K562 (cell line): Measurements from ENCODE around the gene JRKL. TPM values are rescaled to one million over a fixed set of nuclear protein-coding genes. Genes with fewer than 3 reads are reported as not detected.

Experiments used
- ETV6 ChIP-seq, 3 experiments: fragments of 150-350 bp in 1 of 3; sonication (generic) in 1 of 3; formaldehyde crosslinking in 1 of 3; IDR thresholded peaks; 2 replicates each; pipeline versions ENCODE4 v1.6.1 to v1.8.0; 2014 to 2022; ENCODE audit warnings: borderline replicate concordance in 2 of 3, low read depth in 2 of 3, antibody characterized with exemption in 1 of 3, low read length in 1 of 3, mild to moderate bottlenecking in 1 of 3, missing genetic modification reagents in 1 of 3
- HNRNPK ChIP-seq: fragments of 200-400 bp; formaldehyde crosslinking; IDR thresholded peaks from one replicate; pipeline ENCODE4 v1.6.1; 2018; ENCODE audit warnings: mild to moderate bottlenecking, low read depth, low read length; ENCODE audit not compliant: poor library complexity, severe bottlenecking
- ILF3 ChIP-seq: fragments of 450-650 bp; IDR thresholded peaks from 2 replicates; pipeline ENCODE4 v1.6.1; 2018; ENCODE audit warnings: antibody characterized with exemption, mild to moderate bottlenecking, moderate library complexity, borderline replicate concordance
- RAD21 ChIP-seq, 2 experiments: fragments of 250-450 bp in 1 of 2; fragments of 450-650 bp in 1 of 2; sonication (Bioruptor Pico) in 1 of 2; formaldehyde crosslinking in 1 of 2; IDR thresholded peaks in 1 of 2; conservative IDR thresholded peaks in 1 of 2; 2 replicates each; pipeline versions ENCODE4 v1.4.0 to v1.8.0; 2020 to 2022; ENCODE audit warnings: mild to moderate bottlenecking in 2 of 2, moderate library complexity in 1 of 2
- RBM39 ChIP-seq: fragments of 200-400 bp; formaldehyde crosslinking; optimal IDR thresholded peaks from 2 replicates; pipeline ENCODE3; 2018; ENCODE audit warnings: low read depth, low read length
- TAF1 ChIP-seq: IDR thresholded peaks from 2 replicates; pipeline ENCODE4 v1.6.1; 2011; ENCODE audit warnings: mild to moderate bottlenecking, low read length, moderate library complexity; ENCODE audit not compliant: insufficient read depth, control insufficient read depth, severe bottlenecking; ENCODE audit errors: extremely low read depth
- ZBTB11 ChIP-seq, 3 experiments: fragments of 200-800 bp in 1 of 3; fragments of 250-450 bp in 1 of 3; fragments of 450-650 bp in 1 of 3; sonication (Bioruptor Pico) in 1 of 3; sonication (Bioruptor generic) in 1 of 3; formaldehyde crosslinking in 1 of 3; IDR thresholded peaks; 2 replicates each; pipeline versions ENCODE4 v1.6.1 to v1.8.0; 2016 to 2022; ENCODE audit warnings: mild to moderate bottlenecking in 2 of 3, missing genetic modification characterization in 2 of 3, missing compliant biosample characterization in 1 of 3, moderate library complexity in 1 of 3
- ZNF518B ChIP-seq: fragments of 250-450 bp; sonication (Bioruptor Pico); IDR thresholded peaks from 2 replicates; pipeline ENCODE4 v1.5.0; 2021; ENCODE audit warnings: mild to moderate bottlenecking, moderate library complexity
- polyA plus RNA-seq, 8 experiments: library from polyadenylated mRNA; depleted of rRNA in 4 of 8; stranded (reverse) in 5 of 8; unstranded in 3 of 8; fragments of >200 nt; fragmentation: Nextera tagmentation in 2 of 8; fragmentation: Illumina TruSeq in 1 of 8; extraction: Ambion mirVana in 2 of 8; extraction: Trizol in 1 of 8; gene quantifications; 2 replicates each; pipeline versions ENCODE4 v1.2.1 to v1.2.3, GENCODE V29; 2011 to 2014; ENCODE audit warnings: inconsistent platforms in 1 of 8, missing spikeins in 1 of 8
- total RNA-seq, 7 experiments: library from RNA; depleted of rRNA in 6 of 7; stranded (reverse); fragments of >200 nt in 6 of 7; fragmentation: Illumina TruSeq in 2 of 7; extraction: Trizol in 2 of 7; gene quantifications; 2 replicates each; pipeline versions ENCODE4 v1.2.1 to v1.2.3, GENCODE V29; 2011 to 2021; ENCODE audit warnings: low replicate concordance in 1 of 7
- TF ChIP-seq, protein P1 (sequence below), 3 experiments: IDR thresholded peaks in 2 of 3; conservative IDR thresholded peaks in 1 of 3; 2 replicates each; pipeline ENCODE4 v1.5.1; 2011 to 2012; ENCODE audit warnings: low read length in 3 of 3, mild to moderate bottlenecking in 3 of 3, control low read depth in 2 of 3, improper control_type of control experiment in 1 of 3, inconsistent platforms in 1 of 3, low read depth in 1 of 3, mixed read lengths in 1 of 3, moderate library complexity in 1 of 3; ENCODE audit not compliant: insufficient read depth in 2 of 3

JRKL gene
- total and polyA plus RNA-seq, 9 of the 15 experiments (the other 6 are each of a cell fraction or from before 2014, with no cell fraction given), result 4.5 to 14.8 (median 8.5) TPM

GRCh38 chr11:96342961-96343711 lies 46.7 kb upstream of the JRKL start, which contains the start of gene MAML2 (continued):
- TF ChIP-seq TAF1 (peak; percentile 43), HNRNPK (no peak), ILF3 (no peak), ZNF518B (CRISPR knock-in tag) (no peak), ETV6 (IDR thresholded peaks at IDR 0.05; ENCODE audit: borderline replicate concordance in 1 of 2, low read depth in 2 of 2, low read length in 1 of 2) (no peak), ETV6 (CRISPR knock-in tag; IDR thresholded peaks at IDR 0.05; ENCODE audit: borderline replicate concordance) (no peak), RAD21 (CRISPR knock-in tag; conservative IDR thresholded peaks at IDR 0.05 in 1 of 2, IDR thresholded peaks at IDR 0.05 in 1 of 2) (peak; percentile 94), ZBTB11 (CRISPR knock-in tag; IDR thresholded peaks at IDR 0.05) (no peak), RBM39 (peak; percentile 36)
- TF ChIP-seq, protein P1, sequence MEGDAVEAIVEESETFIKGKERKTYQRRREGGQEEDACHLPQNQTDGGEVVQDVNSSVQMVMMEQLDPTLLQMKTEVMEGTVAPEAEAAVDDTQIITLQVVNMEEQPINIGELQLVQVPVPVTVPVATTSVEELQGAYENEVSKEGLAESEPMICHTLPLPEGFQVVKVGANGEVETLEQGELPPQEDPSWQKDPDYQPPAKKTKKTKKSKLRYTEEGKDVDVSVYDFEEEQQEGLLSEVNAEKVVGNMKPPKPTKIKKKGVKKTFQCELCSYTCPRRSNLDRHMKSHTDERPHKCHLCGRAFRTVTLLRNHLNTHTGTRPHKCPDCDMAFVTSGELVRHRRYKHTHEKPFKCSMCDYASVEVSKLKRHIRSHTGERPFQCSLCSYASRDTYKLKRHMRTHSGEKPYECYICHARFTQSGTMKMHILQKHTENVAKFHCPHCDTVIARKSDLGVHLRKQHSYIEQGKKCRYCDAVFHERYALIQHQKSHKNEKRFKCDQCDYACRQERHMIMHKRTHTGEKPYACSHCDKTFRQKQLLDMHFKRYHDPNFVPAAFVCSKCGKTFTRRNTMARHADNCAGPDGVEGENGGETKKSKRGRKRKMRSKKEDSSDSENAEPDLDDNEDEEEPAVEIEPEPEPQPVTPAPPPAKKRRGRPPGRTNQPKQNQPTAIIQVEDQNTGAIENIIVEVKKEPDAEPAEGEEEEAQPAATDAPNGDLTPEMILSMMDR (IDR thresholded peaks at IDR 0.05 in 2 of 3, conservative IDR thresholded peaks at IDR 0.05 in 1 of 3; ENCODE audit: insufficient read depth in 2 of 3, low read depth in 1 of 3, low read length in 3 of 3), result peak; percentile 85 to 99 (median 98)
